ENCODE measurements around the gene HIKESHI.

The HIKESHI gene

GRCh38 chr11:86370171-86370570 is 68.1 kb downstream of the HIKESHI start:
- ChIA-PET CTCF (no interaction called here), POLR2A (no interaction called here)
- no peak for DNase-seq (ENCODE audit: extremely low spot score)
- TF ChIP-seq HDGF (IDR thresholded peaks at IDR 0.05; ENCODE audit: borderline replicate concordance) (no peak), SUZ12 (IDR thresholded peaks at IDR 0.05) (no peak), LEF1 (IDR thresholded peaks at IDR 0.05; ENCODE audit: borderline replicate concordance) (no peak), SP1 (IDR thresholded peaks at IDR 0.05) (no peak), FOXM1 (IDR thresholded peaks at IDR 0.05; ENCODE audit: borderline replicate concordance) (no peak), ELF4 (IDR thresholded peaks at IDR 0.05) (no peak), ARNT (IDR thresholded peaks at IDR 0.05) (no peak), TARDBP (IDR thresholded peaks at IDR 0.05) (no peak), BHLHE40 (IDR thresholded peaks at IDR 0.05; ENCODE audit: borderline replicate concordance) (no peak), ZNF384 (IDR thresholded peaks at IDR 0.05) (no peak), FOXK2 (IDR thresholded peaks at IDR 0.05) (no peak), FOXA1 (IDR thresholded peaks at IDR 0.05) (no peak), NFRKB (IDR thresholded peaks at IDR 0.05) (no peak), CTBP1 (IDR thresholded peaks at IDR 0.05; ENCODE audit: borderline replicate concordance) (no peak), L3MBTL2 (conservative IDR thresholded peaks at IDR 0.05) (no peak)
- TF ChIP-seq, protein P1, sequence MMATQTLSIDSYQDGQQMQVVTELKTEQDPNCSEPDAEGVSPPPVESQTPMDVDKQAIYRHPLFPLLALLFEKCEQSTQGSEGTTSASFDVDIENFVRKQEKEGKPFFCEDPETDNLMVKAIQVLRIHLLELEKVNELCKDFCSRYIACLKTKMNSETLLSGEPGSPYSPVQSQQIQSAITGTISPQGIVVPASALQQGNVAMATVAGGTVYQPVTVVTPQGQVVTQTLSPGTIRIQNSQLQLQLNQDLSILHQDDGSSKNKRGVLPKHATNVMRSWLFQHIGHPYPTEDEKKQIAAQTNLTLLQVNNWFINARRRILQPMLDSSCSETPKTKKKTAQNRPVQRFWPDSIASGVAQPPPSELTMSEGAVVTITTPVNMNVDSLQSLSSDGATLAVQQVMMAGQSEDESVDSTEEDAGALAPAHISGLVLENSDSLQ (IDR thresholded peaks at IDR 0.05) = no peak

- no peak for TF ChIP-seq ZNF384 (IDR thresholded peaks at IDR 0.05)
- TF ChIP-seq, protein P1 (IDR thresholded peaks at IDR 0.05) = no peak
- TF ChIP-seq SUZ12 (IDR thresholded peaks at IDR 0.05) = no peak
- TF ChIP-seq ARNT (IDR thresholded peaks at IDR 0.05) = no peak
- no peak for TF ChIP-seq BHLHE40 (IDR thresholded peaks at IDR 0.05; ENCODE audit: borderline replicate concordance)
- no peak for TF ChIP-seq HDGF (IDR thresholded peaks at IDR 0.05; ENCODE audit: borderline replicate concordance)
- TF ChIP-seq LEF1 (IDR thresholded peaks at IDR 0.05; ENCODE audit: borderline replicate concordance) = no peak
- ChIA-PET CTCF (interaction anchor here (0.6 to 0.9 kb wide), 2 partner anchors 9 to 10 kb away, joined by 3 read pairs; no protein-coding TSS in a partner anchor), POLR2A (no interaction called here)
- no peak for DNase-seq (ENCODE audit: extremely low spot score)
Observed at GRCh38 chr11:86370922-86371594, 69.0 kb downstream of the HIKESHI start.

DNA sequence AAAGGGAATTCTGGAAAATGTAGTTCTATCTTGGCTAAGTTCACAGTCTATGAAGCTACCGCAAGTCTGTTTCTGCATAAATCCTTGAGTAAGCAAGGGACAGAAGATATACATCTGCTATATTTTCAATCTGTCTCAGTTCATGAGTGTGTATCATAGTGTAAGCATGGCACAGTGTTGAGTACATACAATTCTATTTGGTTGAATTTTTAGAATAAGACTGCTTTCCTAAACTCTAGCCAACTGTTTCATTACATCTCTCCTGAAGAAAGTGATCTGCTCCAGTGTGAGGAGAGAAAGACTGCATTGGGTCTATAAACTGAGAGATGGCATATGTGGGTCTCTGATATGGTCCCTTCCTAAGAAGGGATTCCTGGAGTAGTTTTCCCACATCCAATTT is 70.0 kb downstream of the HIKESHI start:
- no peak for TF ChIP-seq ARNT (IDR thresholded peaks at IDR 0.05)
- TF ChIP-seq HDGF (IDR thresholded peaks at IDR 0.05; ENCODE audit: borderline replicate concordance) = no peak
- TF ChIP-seq FOXA1 (IDR thresholded peaks at IDR 0.05) = no peak
- no peak for TF ChIP-seq L3MBTL2 (conservative IDR thresholded peaks at IDR 0.05)
- no peak for TF ChIP-seq FOXM1 (IDR thresholded peaks at IDR 0.05; ENCODE audit: borderline replicate concordance)
- ChIA-PET CTCF (no interaction called here), POLR2A (no interaction called here)
- no peak for DNase-seq (ENCODE audit: extremely low spot score)

DNA sequence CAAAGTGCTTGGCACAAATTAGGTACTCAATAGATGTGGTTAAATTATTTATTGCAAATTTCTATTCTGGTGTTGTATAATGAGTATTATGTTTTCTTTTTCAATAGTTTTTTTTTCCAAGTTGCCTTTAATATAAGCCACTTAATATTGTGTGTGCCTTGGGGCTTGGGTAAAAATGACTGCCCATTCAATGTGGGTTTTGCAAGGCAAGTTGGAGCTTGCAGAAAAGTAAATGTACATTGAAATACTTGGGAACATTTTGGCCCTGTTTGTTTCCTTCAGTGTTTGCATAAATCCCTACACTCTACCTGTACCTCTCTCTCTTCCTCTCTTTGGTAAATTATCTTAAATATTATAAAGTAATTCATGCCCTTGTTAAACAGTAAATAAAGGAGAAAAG is 70.5 kb downstream of the HIKESHI start:
- no peak for TF ChIP-seq BHLHE40 (IDR thresholded peaks at IDR 0.05; ENCODE audit: borderline replicate concordance)
- TF ChIP-seq TARDBP (IDR thresholded peaks at IDR 0.05) = no peak
- TF ChIP-seq L3MBTL2 (conservative IDR thresholded peaks at IDR 0.05) = no peak
- no peak for TF ChIP-seq SP1 (IDR thresholded peaks at IDR 0.05)
- no peak for TF ChIP-seq ARNT (IDR thresholded peaks at IDR 0.05)
- no peak for TF ChIP-seq LEF1 (IDR thresholded peaks at IDR 0.05; ENCODE audit: borderline replicate concordance)
- no peak for TF ChIP-seq ZNF384 (IDR thresholded peaks at IDR 0.05)
- TF ChIP-seq CTBP1 (IDR thresholded peaks at IDR 0.05; ENCODE audit: borderline replicate concordance) = no peak
- TF ChIP-seq FOXM1 (IDR thresholded peaks at IDR 0.05; ENCODE audit: borderline replicate concordance) = no peak
- TF ChIP-seq SUZ12 (IDR thresholded peaks at IDR 0.05) = no peak
- TF ChIP-seq HDGF (IDR thresholded peaks at IDR 0.05; ENCODE audit: borderline replicate concordance) = no peak
- no peak for TF ChIP-seq FOXA1 (IDR thresholded peaks at IDR 0.05)
- TF ChIP-seq, protein P1 (IDR thresholded peaks at IDR 0.05) = no peak
- no peak for TF ChIP-seq FOXK2 (IDR thresholded peaks at IDR 0.05)
- no peak for TF ChIP-seq ELF4 (IDR thresholded peaks at IDR 0.05)
- TF ChIP-seq NFRKB (IDR thresholded peaks at IDR 0.05) = no peak
- no peak for DNase-seq (ENCODE audit: extremely low spot score)
- ChIA-PET CTCF (no interaction called here), POLR2A (no interaction called here)

- CTCF ChIA-PET = no interaction called here
- TF ChIP-seq BHLHE40 (IDR thresholded peaks at IDR 0.05; ENCODE audit: borderline replicate concordance) (no peak), CTBP1 (IDR thresholded peaks at IDR 0.05; ENCODE audit: borderline replicate concordance) (no peak), SUZ12 (IDR thresholded peaks at IDR 0.05) (no peak), TARDBP (IDR thresholded peaks at IDR 0.05) (no peak), SP1 (IDR thresholded peaks at IDR 0.05) (no peak), NFRKB (IDR thresholded peaks at IDR 0.05) (no peak), ZNF384 (IDR thresholded peaks at IDR 0.05) (no peak), FOXM1 (IDR thresholded peaks at IDR 0.05; ENCODE audit: borderline replicate concordance) (no peak), FOXA1 (IDR thresholded peaks at IDR 0.05) (no peak), ARNT (IDR thresholded peaks at IDR 0.05) (no peak)
- TF ChIP-seq, protein P1 (IDR thresholded peaks at IDR 0.05) = no peak
- no peak for DNase-seq (ENCODE audit: extremely low spot score)
- POLR2A ChIA-PET = no interaction called here
Observed at GRCh38 chr11:86374069-86374468, 72.0 kb downstream of the HIKESHI start.

DNA sequence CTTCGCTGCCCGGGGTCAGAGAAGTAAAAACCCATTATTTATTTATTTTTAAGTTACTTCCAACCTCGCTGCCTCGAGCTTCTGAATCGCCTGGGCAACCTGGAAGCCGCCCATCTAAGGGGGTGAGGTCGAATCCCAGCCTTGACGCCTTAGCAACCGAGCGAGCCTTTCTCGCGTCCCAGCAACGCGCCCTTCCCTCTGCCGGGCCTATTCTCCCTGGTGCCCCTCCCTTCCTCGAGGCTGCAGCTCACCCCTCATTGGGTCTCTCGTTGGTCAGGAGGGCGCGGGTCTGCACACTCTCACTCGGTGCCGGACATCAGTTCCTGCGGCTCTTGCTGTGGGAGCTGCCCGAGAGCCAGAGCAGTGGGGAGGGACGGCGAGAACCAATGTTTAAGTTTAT is 72.5 kb downstream of the HIKESHI start, which contains the start of gene CCDC81:
Gene CCDC81, plus strand, starts transcription at position 302 of the 400 bp plus-strand sequence. CDS start 277 bp downstream, outside the sequence.
- TF ChIP-seq BHLHE40 (IDR thresholded peaks at IDR 0.05; ENCODE audit: borderline replicate concordance) = no peak
- TF ChIP-seq FOXM1 (IDR thresholded peaks at IDR 0.05; ENCODE audit: borderline replicate concordance) = no peak
- TF ChIP-seq NFRKB (IDR thresholded peaks at IDR 0.05) = no peak
- TF ChIP-seq ARNT (IDR thresholded peaks at IDR 0.05) = no peak
- TF ChIP-seq CTBP1 (IDR thresholded peaks at IDR 0.05; ENCODE audit: borderline replicate concordance) = no peak
- TF ChIP-seq FOXK2 (IDR thresholded peaks at IDR 0.05) = no peak
- TF ChIP-seq SUZ12 (IDR thresholded peaks at IDR 0.05) = no peak
- no peak for TF ChIP-seq ELF4 (IDR thresholded peaks at IDR 0.05)
- no peak for TF ChIP-seq LEF1 (IDR thresholded peaks at IDR 0.05; ENCODE audit: borderline replicate concordance)
- TF ChIP-seq HDGF (IDR thresholded peaks at IDR 0.05; ENCODE audit: borderline replicate concordance) = no peak
- TF ChIP-seq TARDBP (IDR thresholded peaks at IDR 0.05) = no peak
- no peak for TF ChIP-seq FOXA1 (IDR thresholded peaks at IDR 0.05)
- TF ChIP-seq L3MBTL2 (conservative IDR thresholded peaks at IDR 0.05) = no peak
- TF ChIP-seq, protein P1 (IDR thresholded peaks at IDR 0.05) = no peak
- TF ChIP-seq SP1 (IDR thresholded peaks at IDR 0.05) = no peak
- TF ChIP-seq ZNF384 (IDR thresholded peaks at IDR 0.05) = no peak
- no peak for DNase-seq (ENCODE audit: extremely low spot score)
- CTCF ChIA-PET = no interaction called here

More for the DNA sequence above, 72.5 kb downstream of the HIKESHI start, which contains the start of gene CCDC81:
- POLR2A ChIA-PET = no interaction called here
